GM19193 (cell line): Measurements from ENCODE around the gene CHD5.

Source experiments
- POLR2A ChIP-seq: IDR thresholded peaks from 4 replicates; pipeline ENCODE4 v1.6.1; 2011; ENCODE audit not compliant: insufficient read depth, insufficient read length; ENCODE audit errors: extremely low read depth

Gene CHD5

GRCh38 chr1:6100861-6101783 lies 79.0 kb downstream of the CHD5 start:
- TF ChIP-seq POLR2A: no peak

GRCh38 chr1:6099787-6100765 lies 80.0 kb downstream of the CHD5 start:
- TF ChIP-seq POLR2A: peak; percentile 21

- no peak for TF ChIP-seq POLR2A
Observed at GRCh38 chr1:6099297-6099696, 80.8 kb downstream of the CHD5 start.

GRCh38 chr1:6098303-6099215 lies 81.6 kb downstream of the CHD5 start:
- TF ChIP-seq POLR2A: no peak

- no peak for TF ChIP-seq POLR2A
Observed at GRCh38 chr1:6097824-6098223, 82.3 kb downstream of the CHD5 start.

GRCh38 chr1:6097117-6097595 lies 83.0 kb downstream of the CHD5 start:
- no peak for TF ChIP-seq POLR2A

- no peak for TF ChIP-seq POLR2A
Observed at GRCh38 chr1:6096243-6097116, 83.6 kb downstream of the CHD5 start.

GRCh38 chr1:6095511-6096242 lies 84.4 kb downstream of the CHD5 start:
- TF ChIP-seq POLR2A: no peak

- TF ChIP-seq POLR2A: no peak
Observed at GRCh38 chr1:6094801-6095505, 85.2 kb downstream of the CHD5 start.

- no peak for TF ChIP-seq POLR2A
Observed at GRCh38 chr1:6094246-6094645, 85.9 kb downstream of the CHD5 start.

- TF ChIP-seq POLR2A: no peak
Observed at GRCh38 chr1:6093611-6094010, 86.5 kb downstream of the CHD5 start.

GRCh38 chr1:6093071-6093470 lies 87.0 kb downstream of the CHD5 start:
- no peak for TF ChIP-seq POLR2A
